GM19240 (cell line): ENCODE measurements around the gene SLC2A4RG.

Experiments used
- DNase-seq: peaks from one replicate; pipeline ENCODE4 v3.0.0; 2011; ENCODE audit warnings: low spot score; ENCODE audit not compliant: insufficient read length

The SLC2A4RG gene

GRCh38 chr20:63739130-63740069 lies at the start of gene SLC2A4RG:
TSS of gene SLC2A4RG (plus strand) at chr20:63739776. CDS start at chr20:63739913, 137 bp downstream.
- DNase-seq, result peak; percentile 97

- DNase-seq, result no peak
Measured at GRCh38 chr20:63690003-63690897, 49.3 kb upstream of the SLC2A4RG start.

- DNase-seq, result no peak
Measured at GRCh38 chr20:63690898-63691710, 48.5 kb upstream of the SLC2A4RG start.

- DNase-seq, result no peak
Measured at GRCh38 chr20:63691711-63692435, 47.7 kb upstream of the SLC2A4RG start.

- DNase-seq, result no peak
Measured at GRCh38 chr20:63692436-63693082, 47.0 kb upstream of the SLC2A4RG start.

- DNase-seq, result no peak
Measured at GRCh38 chr20:63693083-63693732, 46.4 kb upstream of the SLC2A4RG start.

GRCh38 chr20:63693733-63694583 lies 45.6 kb upstream of the SLC2A4RG start:
- no peak for DNase-seq

GRCh38 chr20:63694584-63695423 lies 44.8 kb upstream of the SLC2A4RG start:
- DNase-seq, result no peak

GRCh38 chr20:63695424-63696305 lies 43.9 kb upstream of the SLC2A4RG start:
- DNase-seq, result peak; percentile 3

GRCh38 chr20:63696306-63696627 lies 43.3 kb upstream of the SLC2A4RG start:
- DNase-seq, result peak; percentile 4

GRCh38 chr20:63696628-63697356 lies 42.8 kb upstream of the SLC2A4RG start, which contains the start of gene TNFRSF6B:
TSS of gene TNFRSF6B (plus strand) at chr20:63696652. CDS start at chr20:63696768, 116 bp downstream.
- peak; percentile 1 for DNase-seq

GRCh38 chr20:63697357-63697867 lies 42.2 kb upstream of the SLC2A4RG start:
- peak; percentile 7 for DNase-seq

- DNase-seq, result peak; percentile 0
Measured at GRCh38 chr20:63697868-63698545, 41.6 kb upstream of the SLC2A4RG start.

- DNase-seq, result peak; percentile 17
Measured at GRCh38 chr20:63698739-63699465, 40.7 kb upstream of the SLC2A4RG start.
